ENCODE results near the gene ARHGAP44.

The ARHGAP44 gene

DNA sequence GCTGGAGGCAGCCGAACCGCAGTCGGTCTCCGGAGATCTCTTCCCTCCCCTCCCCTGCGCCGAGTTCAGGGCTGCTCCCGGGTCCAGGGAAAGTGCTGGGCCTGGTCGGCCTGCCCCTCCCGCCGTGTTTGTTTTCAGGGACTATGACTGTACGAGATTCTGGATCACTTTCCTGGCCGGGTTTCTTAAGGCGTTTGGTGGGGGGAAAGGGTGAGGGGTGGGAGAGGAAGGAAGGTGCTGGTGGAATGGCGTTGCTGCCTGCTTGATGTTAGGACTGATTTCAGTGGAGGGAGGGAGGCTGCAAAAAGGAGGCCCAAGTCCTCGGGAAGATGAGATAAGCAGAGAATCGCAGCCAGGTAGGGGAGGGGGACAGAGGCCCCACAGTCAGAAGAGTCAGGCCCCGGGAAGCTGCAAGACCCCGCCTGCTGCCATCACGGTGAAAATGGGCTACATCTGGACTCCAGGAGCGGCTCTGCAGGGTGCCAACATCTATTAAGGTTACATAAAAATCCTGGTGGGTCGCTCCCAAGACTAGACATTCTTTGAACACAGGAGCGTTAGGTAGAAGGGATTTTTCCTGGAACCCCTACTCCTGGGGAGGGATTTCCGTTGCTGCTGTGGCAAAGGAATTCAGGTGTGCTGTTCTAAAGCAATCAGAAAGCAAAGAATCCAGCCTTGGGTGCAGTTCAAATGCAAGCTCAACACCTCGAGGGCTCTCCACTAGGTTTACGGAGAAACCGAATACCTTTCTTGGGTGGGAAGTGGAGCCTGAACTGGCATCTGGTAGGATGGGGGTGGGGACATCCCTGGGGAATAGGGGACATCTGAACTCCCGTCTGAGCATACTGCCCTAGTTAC is 1.2 kb downstream of the ARHGAP44 start:
- TF ChIP-seq, protein P1, sequence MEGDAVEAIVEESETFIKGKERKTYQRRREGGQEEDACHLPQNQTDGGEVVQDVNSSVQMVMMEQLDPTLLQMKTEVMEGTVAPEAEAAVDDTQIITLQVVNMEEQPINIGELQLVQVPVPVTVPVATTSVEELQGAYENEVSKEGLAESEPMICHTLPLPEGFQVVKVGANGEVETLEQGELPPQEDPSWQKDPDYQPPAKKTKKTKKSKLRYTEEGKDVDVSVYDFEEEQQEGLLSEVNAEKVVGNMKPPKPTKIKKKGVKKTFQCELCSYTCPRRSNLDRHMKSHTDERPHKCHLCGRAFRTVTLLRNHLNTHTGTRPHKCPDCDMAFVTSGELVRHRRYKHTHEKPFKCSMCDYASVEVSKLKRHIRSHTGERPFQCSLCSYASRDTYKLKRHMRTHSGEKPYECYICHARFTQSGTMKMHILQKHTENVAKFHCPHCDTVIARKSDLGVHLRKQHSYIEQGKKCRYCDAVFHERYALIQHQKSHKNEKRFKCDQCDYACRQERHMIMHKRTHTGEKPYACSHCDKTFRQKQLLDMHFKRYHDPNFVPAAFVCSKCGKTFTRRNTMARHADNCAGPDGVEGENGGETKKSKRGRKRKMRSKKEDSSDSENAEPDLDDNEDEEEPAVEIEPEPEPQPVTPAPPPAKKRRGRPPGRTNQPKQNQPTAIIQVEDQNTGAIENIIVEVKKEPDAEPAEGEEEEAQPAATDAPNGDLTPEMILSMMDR (IDR thresholded peaks at IDR 0.05; ENCODE audit: borderline replicate concordance, insufficient read depth, low read depth, low read length): no peak
- peak overlapping the region; percentile 98 for H3K4me3 ChIP-seq (ENCODE audit: low read depth, low read length)

DNA sequence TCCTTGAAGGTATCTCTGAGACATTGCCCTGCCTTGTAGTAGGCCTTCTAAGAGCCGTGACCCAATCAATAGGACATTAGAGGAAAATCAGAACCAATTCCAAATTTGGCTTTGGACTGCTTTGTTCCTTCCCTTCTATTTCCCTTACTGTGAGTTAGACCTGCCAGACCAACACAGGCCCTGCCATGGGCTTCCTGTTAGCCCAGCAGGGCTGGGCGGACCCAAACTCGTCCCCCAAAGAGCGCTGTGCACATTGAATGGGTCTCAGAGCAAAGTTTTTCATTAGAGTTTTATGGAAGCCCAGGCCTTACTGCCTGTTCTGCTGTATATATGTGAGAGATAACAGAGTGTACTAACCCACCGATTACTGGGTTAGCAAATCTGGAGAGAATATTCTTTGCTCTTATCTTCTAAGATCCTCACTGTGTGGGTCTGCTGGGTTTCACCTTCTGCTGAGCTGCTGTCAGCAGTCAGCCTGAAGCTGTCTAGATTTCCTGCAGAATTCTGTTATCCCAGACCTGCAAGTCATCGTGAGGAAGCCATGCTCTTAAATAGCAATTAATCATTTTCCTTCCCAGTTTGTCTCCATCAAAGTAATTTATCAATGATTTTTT is 5.7 kb downstream of the ARHGAP44 start:
- TF ChIP-seq, protein P1 (IDR thresholded peaks at IDR 0.05; ENCODE audit: borderline replicate concordance, insufficient read depth, low read depth, low read length): no peak
- no peak overlapping the region for H3K4me3 ChIP-seq (ENCODE audit: low read depth, low read length)

DNA sequence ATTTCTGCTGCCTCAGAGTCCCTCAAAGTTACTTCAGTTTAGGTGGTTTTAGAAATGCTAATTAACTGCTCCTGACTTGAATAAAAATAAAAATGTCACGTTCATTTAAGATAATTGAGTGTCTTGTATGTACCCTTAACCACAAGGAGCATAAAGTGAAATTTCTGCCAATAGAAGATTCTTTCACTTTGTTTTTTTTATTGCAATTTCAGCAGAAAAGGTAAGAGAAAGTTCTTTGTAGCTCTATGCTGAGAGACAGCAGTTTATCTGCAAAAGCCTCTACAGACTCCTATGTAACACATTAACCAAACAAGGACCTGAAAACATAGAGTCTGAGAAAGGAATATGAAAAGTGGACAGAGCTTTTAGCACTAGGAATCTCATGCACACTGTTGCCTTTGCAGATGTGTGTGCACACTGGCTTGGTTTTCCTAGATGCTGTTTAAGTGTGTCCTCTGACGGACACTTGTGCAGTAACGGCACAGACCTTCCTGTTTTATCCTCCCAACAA is 11.6 kb downstream of the ARHGAP44 start:
- TF ChIP-seq, protein P1 (IDR thresholded peaks at IDR 0.05; ENCODE audit: borderline replicate concordance, insufficient read depth, low read depth, low read length): no peak
- peak overlapping the region; percentile 16 for H3K4me3 ChIP-seq (ENCODE audit: low read depth, low read length)

DNA sequence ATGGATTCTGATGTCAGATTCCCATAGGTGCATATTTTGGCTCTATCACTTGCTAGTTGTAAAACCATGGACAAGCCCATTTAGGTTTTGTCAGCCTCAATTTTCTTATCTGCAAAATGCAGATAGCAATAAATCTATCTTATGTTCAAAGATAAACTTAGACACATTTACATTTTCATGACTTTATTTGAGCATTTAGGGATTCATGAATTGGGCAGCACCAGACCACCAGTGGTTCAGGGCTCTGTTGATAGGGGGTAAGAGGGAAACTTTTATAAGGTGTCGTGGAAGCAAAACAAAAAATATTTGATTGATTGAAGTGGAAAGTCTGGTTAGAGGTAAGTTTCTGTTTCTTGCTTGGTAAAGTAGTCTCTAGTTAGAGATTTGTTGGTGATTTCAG is 17.3 kb downstream of the ARHGAP44 start:
- no peak overlapping the region for H3K4me3 ChIP-seq (ENCODE audit: low read depth, low read length)
- TF ChIP-seq, protein P1 (IDR thresholded peaks at IDR 0.05; ENCODE audit: borderline replicate concordance, insufficient read depth, low read depth, low read length): no peak

DNA sequence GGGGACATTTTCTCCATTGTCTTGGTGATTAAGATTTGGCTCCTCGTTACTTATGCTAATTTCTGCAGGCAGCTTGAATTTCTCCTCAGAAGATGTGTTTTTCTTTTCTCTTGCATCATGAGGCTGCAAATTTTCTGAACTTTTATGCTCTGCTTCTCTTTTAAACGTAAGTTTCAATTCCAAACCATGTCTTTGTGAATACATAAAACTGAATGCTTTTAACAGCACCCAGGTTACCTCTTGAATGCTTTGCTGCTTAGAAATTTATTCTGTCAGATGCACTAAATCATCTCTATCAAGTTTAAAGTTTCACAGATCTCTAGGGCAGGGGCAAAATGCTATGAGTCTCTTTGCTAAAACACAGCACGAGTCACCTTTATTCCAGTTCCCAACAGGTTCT is 19.4 kb downstream of the ARHGAP44 start:
- H3K4me3 ChIP-seq (ENCODE audit: low read depth, low read length): no peak overlapping the region
- TF ChIP-seq, protein P1 (IDR thresholded peaks at IDR 0.05; ENCODE audit: borderline replicate concordance, insufficient read depth, low read depth, low read length): no peak

DNA sequence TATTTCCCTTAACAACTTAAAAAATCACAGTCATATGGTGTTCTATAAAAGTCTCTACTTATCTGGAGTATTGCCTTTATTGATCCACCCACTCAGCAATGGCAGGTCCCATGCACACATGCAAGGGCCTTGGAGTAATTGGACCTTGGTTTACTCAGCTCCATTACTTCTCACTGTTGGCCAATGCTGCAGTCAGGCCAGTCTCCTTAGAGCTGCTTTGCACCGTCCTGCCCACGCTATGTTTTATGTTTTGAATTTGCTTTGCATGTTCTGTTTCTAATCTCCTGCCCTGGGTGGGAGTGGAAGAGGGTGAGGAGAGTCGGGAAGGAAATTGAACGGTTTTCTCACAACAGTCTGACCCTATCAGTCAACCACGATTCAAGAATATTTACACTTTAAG is 23.6 kb downstream of the ARHGAP44 start:
- TF ChIP-seq, protein P1 (IDR thresholded peaks at IDR 0.05; ENCODE audit: borderline replicate concordance, insufficient read depth, low read depth, low read length): no peak
- H3K4me3 ChIP-seq (ENCODE audit: low read depth, low read length): no peak overlapping the region
